Panc1 (cell line): Measurements from ENCODE around the gene GAPVD1. TPM values are rescaled to one million over a fixed set of nuclear protein-coding genes. Genes with fewer than 3 reads are reported as not detected.

Experiments used
- ATAC-seq: fragments of 200-7000 bp; cut with Tn5 transposase; 2 replicates; pipeline ENCODE4 v1.9.1; 2020; ENCODE audit warnings: mild to moderate bottlenecking, moderate library complexity
- BruUV-seq: library from RNA; stranded (reverse); fragments of 400-500 nt; replicated peaks from 2 replicates; lab custom pipeline; 2021; lab: Mats Ljungman, UMichigan
- CTCF ChIA-PET: fragments of 300-600 bp; sonication (Branson Sonifier 250); formaldehyde crosslinking; loops from one replicate; lab custom pipeline; 2022; ENCODE audit warnings: antibody characterized with exemption; lab: Charles Lee
- POLR2A ChIA-PET: fragments of 300-600 bp; sonication (Branson Sonifier 250); formaldehyde crosslinking; loops from one replicate; lab custom pipeline; 2022; ENCODE audit warnings: antibody characterized with exemption; lab: Charles Lee
- DNase-seq: peaks from one replicate; pipeline ENCODE4 v3.0.0-alpha.2; 2010; ENCODE audit warnings: low read depth, low spot score
- H3K27ac ChIP-seq: 2 replicates; pipeline ENCODE4 v1.5.1; 2011; ENCODE audit warnings: mild to moderate bottlenecking, low read length, inconsistent platforms
- H3K27me3 ChIP-seq: fragments of 200-500 bp; sonication (Bioruptor generic); 2 replicates; pipeline ENCODE4 v1.6.0; 2014; ENCODE audit warnings: low read length, inconsistent platforms; ENCODE audit not compliant: control insufficient read depth, insufficient read depth
- H3K36me3 ChIP-seq: fragments of 200-500 bp; sonication (Bioruptor generic); 2 replicates; pipeline ENCODE4 v1.5.1; 2014; ENCODE audit warnings: inconsistent platforms, mild to moderate bottlenecking, low read length, moderate library complexity; ENCODE audit not compliant: control insufficient read depth, insufficient read depth
- H3K4me1 ChIP-seq: 2 replicates; pipeline ENCODE4 v1.5.1; 2011; ENCODE audit warnings: inconsistent platforms, mild to moderate bottlenecking, low read length, moderate library complexity; ENCODE audit not compliant: control insufficient read depth, insufficient read depth
- H3K4me3 ChIP-seq, 2 experiments: 2 replicates each; pipeline ENCODE4 v1.5.1; 2011 to 2012; ENCODE audit warnings: low read depth in 2 of 2, low read length in 2 of 2, mild to moderate bottlenecking in 2 of 2, inconsistent platforms in 1 of 2, moderate library complexity in 1 of 2
- H3K9me3 ChIP-seq: fragments of 200-500 bp; sonication (Bioruptor generic); 2 replicates; pipeline ENCODE4 v1.5.1; 2014; ENCODE audit warnings: low read depth, mild to moderate bottlenecking, inconsistent platforms, low read length, moderate library complexity; ENCODE audit not compliant: control insufficient read depth, insufficient read depth
- POLR2AphosphoS5 ChIP-seq: IDR thresholded peaks from 2 replicates; pipeline ENCODE4 v1.6.1; 2012; ENCODE audit warnings: mild to moderate bottlenecking, low read depth, low read length, moderate library complexity
- SIN3A ChIP-seq: IDR thresholded peaks from 2 replicates; pipeline ENCODE4 v1.6.1; 2012; ENCODE audit warnings: low read depth, mild to moderate bottlenecking, low read length, moderate library complexity, borderline replicate concordance; ENCODE audit not compliant: insufficient read depth
- TCF7L2 ChIP-seq: IDR thresholded peaks from 2 replicates; pipeline ENCODE4 v1.6.1; 2011; ENCODE audit warnings: mild to moderate bottlenecking, low read depth, low read length, inconsistent platforms
- in situ Hi-C: cut with HindIII; loops from 2 replicates; pipeline ENCODE4 v1.10.0; 2016; ENCODE audit warnings: low sequenced_read_pairs, low pct_unique_long_range_greater_than_20kb
- intact Hi-C: fragments of 100-400 bp; cut with micrococcal nuclease; formaldehyde crosslinking; loops from one replicate; pipeline ENCODE4 v1.10.0; 2022; ENCODE audit not compliant: unreplicated experiment
- total RNA-seq: library from RNA; stranded (reverse); gene quantifications from one replicate; pipeline ENCODE4 v1.2.1, GENCODE V29; 2021; ENCODE audit not compliant: unreplicated experiment
- TF ChIP-seq, protein P1 (sequence below), 2 experiments: IDR thresholded peaks; 2 replicates each; pipeline ENCODE4 v1.6.1; 2011 to 2012; ENCODE audit warnings: low read depth in 2 of 2, control low read depth in 1 of 2, low read length in 1 of 2, mild to moderate bottlenecking in 1 of 2, moderate library complexity in 1 of 2; ENCODE audit not compliant: insufficient read depth in 1 of 2
- TF ChIP-seq, protein P2 (sequence below): fragments of 450-650 bp; IDR thresholded peaks from 2 replicates; pipeline ENCODE4 v1.5.1; 2017; ENCODE audit warnings: mild to moderate bottlenecking

The GAPVD1 gene
- total RNA-seq, 1 experiment from 2014 or later = 48.6 TPM

DNA sequence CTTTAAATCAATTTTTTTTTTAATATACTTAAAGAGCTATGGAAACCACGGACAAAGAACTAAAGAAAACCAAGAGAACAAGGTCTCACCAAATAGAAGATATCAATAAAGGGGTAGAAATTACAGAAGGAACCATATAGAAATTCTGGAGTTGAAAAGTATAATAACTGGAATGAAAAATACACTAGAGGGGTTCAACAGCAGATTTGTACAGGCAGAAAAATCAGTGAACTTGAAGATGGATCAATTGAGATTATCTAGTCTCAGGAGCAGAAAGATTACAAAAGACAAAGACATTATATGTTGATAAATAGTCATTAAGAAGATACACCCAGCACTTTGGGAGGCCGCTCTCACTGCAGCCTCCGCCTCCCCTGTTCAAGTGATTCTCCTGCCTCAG lies 56.1 kb downstream of the GAPVD1 start:
- ATAC-seq (no peak), DNase-seq (no peak)
- in situ Hi-C loops (no loop called here), intact Hi-C loops (no loop called here)
- Histone ChIP-seq H3K4me3 (no peak overlapping the region), H3K27ac (no peak overlapping the region), H3K9me3 (no peaks in the 10 kb centered on the region), H3K36me3 (0 out of 2 replicates have a peak, but pooled peaks cover 2% of the 10 kb centered on the region), H3K4me1 (no peaks in the 10 kb centered on the region), H3K27me3 (no peaks in the 10 kb centered on the region)
- BruUV-seq = TSS peak; percentile 66
- CTCF ChIA-PET = no interaction called here
- POLR2A ChIA-PET = interaction anchor here (0.7 kb wide), 1 partner anchor 84 kb away, joined by 6 read pairs; no protein-coding TSS in a partner anchor
- no peak for TF ChIP-seq TCF7L2

DNA sequence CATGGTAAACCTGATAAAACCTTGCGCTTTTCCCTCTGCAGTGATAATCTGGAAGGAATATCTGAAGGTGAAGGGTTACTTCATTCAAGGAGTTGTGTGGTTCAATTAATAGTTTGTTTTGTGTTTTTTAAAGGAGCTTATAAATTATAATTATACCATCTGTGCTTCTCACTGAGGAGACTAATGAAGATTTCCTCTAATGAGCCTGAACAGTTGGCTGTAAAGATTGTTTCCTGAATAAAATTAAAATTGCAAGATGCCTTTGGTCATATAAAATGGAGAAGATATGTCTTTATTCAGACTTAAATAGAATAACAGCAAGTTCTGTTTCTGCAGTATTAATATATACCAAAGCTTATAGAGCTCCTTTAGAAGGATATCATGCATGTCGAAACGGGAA lies 59.9 kb downstream of the GAPVD1 start:
- in situ Hi-C loops (no loop called here), intact Hi-C loops (no loop called here)
- TSS peak; percentile 58 for BruUV-seq
- ATAC-seq (no peak), DNase-seq (no peak)
- POLR2A ChIA-PET = no interaction called here
- Histone ChIP-seq H3K27ac (no peak overlapping the region), H3K9me3 (no peaks in the 10 kb centered on the region), H3K4me1 (no peaks in the 10 kb centered on the region; the same call in 1 of the 2 replicates), H3K4me3 (no peak overlapping the region), H3K36me3 (0 out of 2 replicates have a peak, but pooled peaks cover 2% of the 10 kb centered on the region), H3K27me3 (no peaks in the 10 kb centered on the region)
- CTCF ChIA-PET = no interaction called here
- TF ChIP-seq SIN3A = no peak
- TF ChIP-seq TCF7L2 = no peak
- TF ChIP-seq, protein P1, sequence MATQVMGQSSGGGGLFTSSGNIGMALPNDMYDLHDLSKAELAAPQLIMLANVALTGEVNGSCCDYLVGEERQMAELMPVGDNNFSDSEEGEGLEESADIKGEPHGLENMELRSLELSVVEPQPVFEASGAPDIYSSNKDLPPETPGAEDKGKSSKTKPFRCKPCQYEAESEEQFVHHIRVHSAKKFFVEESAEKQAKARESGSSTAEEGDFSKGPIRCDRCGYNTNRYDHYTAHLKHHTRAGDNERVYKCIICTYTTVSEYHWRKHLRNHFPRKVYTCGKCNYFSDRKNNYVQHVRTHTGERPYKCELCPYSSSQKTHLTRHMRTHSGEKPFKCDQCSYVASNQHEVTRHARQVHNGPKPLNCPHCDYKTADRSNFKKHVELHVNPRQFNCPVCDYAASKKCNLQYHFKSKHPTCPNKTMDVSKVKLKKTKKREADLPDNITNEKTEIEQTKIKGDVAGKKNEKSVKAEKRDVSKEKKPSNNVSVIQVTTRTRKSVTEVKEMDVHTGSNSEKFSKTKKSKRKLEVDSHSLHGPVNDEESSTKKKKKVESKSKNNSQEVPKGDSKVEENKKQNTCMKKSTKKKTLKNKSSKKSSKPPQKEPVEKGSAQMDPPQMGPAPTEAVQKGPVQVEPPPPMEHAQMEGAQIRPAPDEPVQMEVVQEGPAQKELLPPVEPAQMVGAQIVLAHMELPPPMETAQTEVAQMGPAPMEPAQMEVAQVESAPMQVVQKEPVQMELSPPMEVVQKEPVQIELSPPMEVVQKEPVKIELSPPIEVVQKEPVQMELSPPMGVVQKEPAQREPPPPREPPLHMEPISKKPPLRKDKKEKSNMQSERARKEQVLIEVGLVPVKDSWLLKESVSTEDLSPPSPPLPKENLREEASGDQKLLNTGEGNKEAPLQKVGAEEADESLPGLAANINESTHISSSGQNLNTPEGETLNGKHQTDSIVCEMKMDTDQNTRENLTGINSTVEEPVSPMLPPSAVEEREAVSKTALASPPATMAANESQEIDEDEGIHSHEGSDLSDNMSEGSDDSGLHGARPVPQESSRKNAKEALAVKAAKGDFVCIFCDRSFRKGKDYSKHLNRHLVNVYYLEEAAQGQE (IDR thresholded peaks at IDR 0.05; ENCODE audit: insufficient read depth in 1 of 2, low read depth in 2 of 2, low read length in 1 of 2) = no peak
- TF ChIP-seq POLR2AphosphoS5 = no peak
- TF ChIP-seq, protein P2, sequence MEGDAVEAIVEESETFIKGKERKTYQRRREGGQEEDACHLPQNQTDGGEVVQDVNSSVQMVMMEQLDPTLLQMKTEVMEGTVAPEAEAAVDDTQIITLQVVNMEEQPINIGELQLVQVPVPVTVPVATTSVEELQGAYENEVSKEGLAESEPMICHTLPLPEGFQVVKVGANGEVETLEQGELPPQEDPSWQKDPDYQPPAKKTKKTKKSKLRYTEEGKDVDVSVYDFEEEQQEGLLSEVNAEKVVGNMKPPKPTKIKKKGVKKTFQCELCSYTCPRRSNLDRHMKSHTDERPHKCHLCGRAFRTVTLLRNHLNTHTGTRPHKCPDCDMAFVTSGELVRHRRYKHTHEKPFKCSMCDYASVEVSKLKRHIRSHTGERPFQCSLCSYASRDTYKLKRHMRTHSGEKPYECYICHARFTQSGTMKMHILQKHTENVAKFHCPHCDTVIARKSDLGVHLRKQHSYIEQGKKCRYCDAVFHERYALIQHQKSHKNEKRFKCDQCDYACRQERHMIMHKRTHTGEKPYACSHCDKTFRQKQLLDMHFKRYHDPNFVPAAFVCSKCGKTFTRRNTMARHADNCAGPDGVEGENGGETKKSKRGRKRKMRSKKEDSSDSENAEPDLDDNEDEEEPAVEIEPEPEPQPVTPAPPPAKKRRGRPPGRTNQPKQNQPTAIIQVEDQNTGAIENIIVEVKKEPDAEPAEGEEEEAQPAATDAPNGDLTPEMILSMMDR = no peak

DNA sequence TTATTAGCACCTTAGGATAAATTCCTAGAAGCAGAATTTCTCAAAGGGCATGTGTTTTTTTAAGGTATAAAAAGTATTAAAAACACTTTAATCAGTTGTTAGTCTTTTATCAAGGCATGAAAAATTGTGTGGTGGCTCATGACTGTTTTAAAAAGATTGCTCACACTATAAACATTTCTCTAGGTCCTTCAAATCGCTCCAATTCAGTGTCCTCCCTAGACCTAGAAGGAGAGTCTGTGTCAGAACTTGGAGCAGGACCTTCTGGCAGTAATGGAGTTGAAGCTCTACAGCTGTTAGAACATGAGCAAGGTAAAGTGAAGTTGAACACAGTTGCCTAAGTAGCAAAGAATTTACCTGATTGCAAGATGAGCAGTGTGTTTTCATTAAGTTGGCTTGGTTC lies 62.0 kb downstream of the GAPVD1 start:
- Histone ChIP-seq H3K4me3 (no peak overlapping the region), H3K27me3 (no peaks in the 10 kb centered on the region), H3K27ac (no peak overlapping the region), H3K4me1 (no peaks in the 10 kb centered on the region; the same call in 1 of the 2 replicates), H3K9me3 (no peaks in the 10 kb centered on the region), H3K36me3 (0 out of 2 replicates have a peak, but pooled peaks cover 2% of the 10 kb centered on the region)
- in situ Hi-C loops = no loop called here
- no peak for DNase-seq
- CTCF ChIA-PET = no interaction called here
- ATAC-seq = no peak
- intact Hi-C loops = no loop called here
- no TSS peak for BruUV-seq
- no peak for TF ChIP-seq TCF7L2
- TF ChIP-seq POLR2AphosphoS5 = no peak
- TF ChIP-seq, protein P2 = no peak
- TF ChIP-seq, protein P1 (IDR thresholded peaks at IDR 0.05; ENCODE audit: insufficient read depth in 1 of 2, low read depth in 2 of 2, low read length in 1 of 2) = no peak
- TF ChIP-seq SIN3A = no peak
- POLR2A ChIA-PET = no interaction called here
